T-helper 9 cell (primary cell): ENCODE measurements around the gene KLF16.

Experiments used
- DNase-seq: peaks from one replicate; pipeline ENCODE4 v3.0.0-alpha.2; 2020

The KLF16 gene

DNA sequence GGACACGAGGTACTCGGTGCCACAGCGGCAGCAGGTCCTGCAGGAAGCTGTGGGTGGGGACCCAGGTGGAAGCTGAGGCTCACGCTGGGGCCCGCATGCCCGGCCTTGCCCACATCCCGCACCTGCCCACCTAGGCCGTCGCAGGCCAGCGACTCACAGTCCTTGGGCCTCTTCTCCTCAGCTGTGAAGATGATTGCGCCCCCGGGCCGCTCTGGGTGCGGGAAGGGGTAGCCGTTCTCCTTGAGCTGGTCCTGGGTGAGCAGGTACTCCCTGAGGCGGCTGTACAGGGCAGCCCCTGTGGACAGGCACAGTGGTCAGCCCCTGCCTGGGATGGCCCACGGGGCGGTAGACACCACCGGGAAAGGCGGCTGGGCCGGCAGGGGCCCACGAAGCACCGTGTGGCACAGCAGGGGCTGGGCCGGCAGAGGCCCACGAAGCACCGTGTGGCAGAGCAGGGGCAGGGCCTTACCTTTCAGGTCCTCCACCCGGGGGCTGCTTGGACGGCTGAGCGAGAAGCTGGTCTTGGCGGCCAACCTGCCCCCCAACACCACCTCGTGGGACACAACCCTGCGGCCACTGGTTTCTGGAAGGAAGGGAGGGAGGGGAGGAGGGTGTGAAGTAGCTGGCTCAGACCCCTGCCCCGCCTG is 44.7 kb downstream of the KLF16 start:
- DNase-seq = no peak

DNA sequence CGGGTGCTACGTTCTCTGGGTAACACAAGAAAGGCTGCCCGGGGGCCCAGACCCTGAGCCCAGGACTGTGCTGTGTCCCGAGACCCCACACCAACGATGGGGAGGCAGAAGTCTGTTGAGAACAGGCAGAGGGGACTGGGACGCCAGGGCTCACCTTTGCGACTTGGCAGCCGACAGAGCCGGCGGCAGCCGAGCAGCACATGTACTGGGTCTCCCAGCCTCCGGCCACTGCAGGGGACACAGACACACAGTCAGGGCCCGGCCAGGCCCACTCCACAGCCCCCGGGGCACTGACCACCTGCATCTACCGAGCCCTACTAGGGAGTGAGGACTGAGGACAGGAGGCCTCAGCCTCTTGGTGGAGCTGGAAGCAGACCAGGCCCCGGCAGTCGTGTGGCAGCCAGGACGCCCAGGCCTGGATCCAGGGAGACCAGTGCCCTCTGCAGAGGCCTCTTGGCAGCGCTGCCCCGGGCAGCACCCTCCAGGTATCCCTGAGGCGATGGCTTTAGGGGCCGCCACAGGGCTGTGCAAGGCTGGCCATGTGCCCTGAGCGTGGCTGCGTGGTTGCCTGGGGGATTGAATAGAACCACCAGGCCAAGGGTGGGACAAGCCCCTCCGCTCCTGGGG is 45.7 kb downstream of the KLF16 start:
- DNase-seq = no peak

- DNase-seq = no peak
Measured at GRCh38 chr19:1816530-1817298, 46.7 kb downstream of the KLF16 start.

GRCh38 chr19:1815605-1816529 is 47.5 kb downstream of the KLF16 start:
- DNase-seq = no peak

DNA sequence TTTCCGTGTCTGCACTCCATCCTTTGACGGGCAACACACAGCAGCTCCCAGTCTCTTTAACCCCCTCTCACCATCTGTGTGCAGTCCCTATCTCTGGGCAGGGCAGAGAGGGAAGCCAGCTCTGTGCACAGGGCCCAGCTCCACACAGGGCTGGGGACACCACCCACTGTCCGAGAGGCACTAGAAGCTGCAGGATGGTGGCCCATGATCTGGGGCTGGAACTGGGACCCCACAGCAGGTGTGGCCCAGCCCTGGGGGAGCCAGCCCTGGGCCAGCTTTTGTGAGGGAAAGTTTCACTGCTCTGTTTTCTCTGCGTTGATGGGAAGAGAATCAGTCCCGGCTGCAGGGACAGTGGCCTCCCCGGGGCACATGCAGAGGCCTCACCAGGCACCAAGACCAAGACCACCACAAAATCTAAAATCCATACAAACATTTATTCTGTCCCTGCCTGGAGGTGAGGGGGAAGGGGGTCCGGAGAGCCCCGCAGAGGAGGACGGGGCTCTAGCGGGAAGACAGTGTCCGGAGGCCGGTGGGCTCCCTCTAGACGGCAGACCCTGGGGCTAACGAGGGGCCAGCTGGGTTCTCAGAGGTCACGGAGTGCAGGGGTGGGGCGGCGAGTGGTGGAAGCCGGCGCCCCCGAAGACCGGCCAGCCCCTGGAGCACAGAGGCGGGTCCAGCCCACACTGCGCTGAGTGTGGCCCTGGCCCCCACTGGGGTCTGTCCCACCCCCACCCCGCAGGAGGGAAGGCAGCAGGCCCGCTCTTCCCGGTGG is 48.4 kb downstream of the KLF16 start:
- DNase-seq = no peak

GRCh38 chr19:1814391-1814790 is 49.0 kb downstream of the KLF16 start:
- DNase-seq = no peak

GRCh38 chr19:1813192-1814182 is 49.9 kb downstream of the KLF16 start:
- no peak for DNase-seq

- peak; percentile 76 for DNase-seq
Measured at GRCh38 chr19:1812426-1813191, 50.8 kb downstream of the KLF16 start.

DNA sequence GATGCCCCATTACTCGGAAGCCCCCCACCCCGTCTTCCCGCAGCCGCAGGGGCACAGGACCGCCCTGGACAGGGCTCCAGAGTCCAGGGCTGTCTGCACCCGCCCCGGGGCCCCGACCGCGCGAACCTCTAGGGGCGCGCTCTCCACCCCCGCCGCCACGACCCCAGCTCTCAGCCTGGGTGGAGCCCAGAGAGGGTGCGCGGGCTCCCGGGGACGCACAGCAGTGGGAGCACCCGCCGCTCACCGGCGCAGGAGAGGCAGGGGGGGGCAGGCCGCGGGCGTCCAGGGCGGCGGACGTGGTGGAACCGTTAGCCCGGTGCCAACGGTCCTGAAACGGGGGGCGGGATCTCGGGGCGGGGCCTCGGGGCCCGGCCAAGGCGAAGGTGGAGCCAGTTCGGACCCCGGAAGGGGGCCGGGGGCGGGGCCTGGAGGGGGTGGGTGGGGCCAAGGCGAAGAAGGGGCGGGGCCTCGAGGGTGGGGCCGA is 51.4 kb downstream of the KLF16 start, which contains the start of gene ATP8B3:
ATP8B3 (minus strand) TSS at position 335 of the 484 bp plus-strand sequence. CDS start 540 bp downstream, outside the sequence.
- peak; percentile 74 for DNase-seq

- peak; percentile 53 for DNase-seq
Measured at GRCh38 chr19:1811472-1811894, 51.9 kb downstream of the KLF16 start.

GRCh38 chr19:1810439-1811160 is 52.8 kb downstream of the KLF16 start:
- DNase-seq = no peak

DNA sequence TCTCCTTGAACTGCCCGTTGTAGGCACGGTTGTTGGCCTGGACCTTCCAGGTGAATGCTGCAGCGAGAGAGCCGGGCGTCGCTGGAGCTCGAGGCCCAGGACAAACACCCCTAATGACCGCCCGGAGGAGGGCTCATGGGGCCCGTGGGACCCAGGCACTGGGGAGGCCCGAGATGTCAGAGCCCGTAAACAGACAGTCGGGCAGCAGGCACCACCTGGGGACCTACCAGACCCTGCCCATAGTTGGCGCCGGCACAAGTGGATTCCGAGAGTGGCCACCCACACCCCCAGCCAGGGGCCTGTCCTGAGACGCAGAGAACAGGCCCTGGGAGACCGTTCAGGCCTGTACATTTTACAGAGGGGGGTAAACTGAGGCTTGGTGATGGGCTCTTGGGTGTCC is 53.7 kb downstream of the KLF16 start:
- DNase-seq = no peak

GRCh38 chr19:1808395-1808731 is 55.0 kb downstream of the KLF16 start:
- no peak for DNase-seq

DNA sequence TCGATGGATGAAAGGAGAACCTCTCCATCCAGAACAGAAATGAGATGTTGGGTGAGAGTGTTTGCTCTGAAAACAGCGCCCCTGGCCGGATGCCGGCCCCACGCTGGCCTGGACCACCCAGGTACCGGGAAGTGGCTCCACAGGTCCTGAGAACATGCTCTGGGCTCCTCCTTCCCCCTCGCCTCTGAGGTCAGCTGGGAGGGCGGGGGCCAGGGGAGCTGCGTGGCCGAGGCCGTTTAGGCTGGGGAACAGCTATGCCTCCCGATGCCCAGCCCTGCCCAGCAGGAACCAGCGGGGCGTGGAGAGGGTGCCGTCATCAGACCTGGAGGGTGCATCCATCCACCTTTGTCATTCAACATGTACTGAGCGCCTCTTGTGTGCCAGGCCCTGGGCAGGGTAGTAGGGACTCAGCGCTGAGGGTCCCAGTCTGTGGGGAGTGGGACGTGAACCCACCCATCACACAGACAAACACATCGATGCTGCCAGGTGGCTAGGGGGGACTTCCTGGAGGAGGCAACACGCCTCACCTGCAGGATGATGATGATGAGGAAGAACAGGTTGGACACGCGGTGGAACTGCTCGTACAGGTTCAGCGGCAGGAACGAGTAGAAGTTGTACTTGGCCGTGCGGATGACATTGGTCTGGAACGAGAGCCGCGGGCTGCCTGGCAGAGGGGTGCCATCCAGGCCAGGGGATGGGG is 55.5 kb downstream of the KLF16 start:
- DNase-seq = no peak

DNA sequence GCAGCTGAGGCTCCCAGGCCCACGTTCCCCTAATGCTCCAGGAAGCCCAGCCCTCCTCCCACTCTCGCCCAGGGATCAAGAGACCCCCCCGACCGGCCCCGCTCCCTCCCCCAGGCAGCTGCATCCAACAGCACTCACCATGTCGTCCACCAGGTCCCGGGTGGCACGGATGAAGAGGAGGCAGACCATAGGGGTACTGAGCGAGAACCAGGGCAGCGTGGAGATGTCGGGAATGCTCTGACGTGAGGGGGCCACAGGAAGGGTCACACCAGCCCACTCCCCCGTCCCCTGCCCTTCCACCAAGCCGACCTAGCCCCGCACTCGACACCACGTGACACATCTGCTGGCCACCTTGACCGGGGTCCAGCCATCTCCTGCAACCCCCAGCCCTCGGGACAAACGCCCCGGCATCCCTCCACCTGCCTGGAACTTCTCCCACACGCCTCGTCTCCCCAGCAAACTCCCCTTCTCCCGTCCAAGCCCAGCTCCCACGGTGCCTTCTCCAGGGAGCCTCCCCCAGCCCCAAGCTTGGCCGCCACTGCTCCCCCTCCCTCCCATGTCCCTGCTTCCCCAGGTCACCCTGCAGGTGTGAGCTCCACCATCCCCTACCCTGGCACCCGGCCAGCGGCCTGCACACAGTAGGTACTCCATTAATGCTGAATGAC is 56.2 kb downstream of the KLF16 start:
- DNase-seq = no peak

GRCh38 chr19:1806184-1807029 is 57.0 kb downstream of the KLF16 start:
- DNase-seq = no peak
